Femur (tissue), 1 donor: ENCODE results near the gene SERPINB4.
"Not testable (repeated sequence)": the region's sequence is repeated elsewhere in the genome, so short reads cannot be mapped to it uniquely, and the experiment has no call there.

Experiments
- DNase-seq: peaks from one replicate; pipeline ENCODE4 v3.0.0-alpha.2; 2017

The SERPINB4 gene

DNA sequence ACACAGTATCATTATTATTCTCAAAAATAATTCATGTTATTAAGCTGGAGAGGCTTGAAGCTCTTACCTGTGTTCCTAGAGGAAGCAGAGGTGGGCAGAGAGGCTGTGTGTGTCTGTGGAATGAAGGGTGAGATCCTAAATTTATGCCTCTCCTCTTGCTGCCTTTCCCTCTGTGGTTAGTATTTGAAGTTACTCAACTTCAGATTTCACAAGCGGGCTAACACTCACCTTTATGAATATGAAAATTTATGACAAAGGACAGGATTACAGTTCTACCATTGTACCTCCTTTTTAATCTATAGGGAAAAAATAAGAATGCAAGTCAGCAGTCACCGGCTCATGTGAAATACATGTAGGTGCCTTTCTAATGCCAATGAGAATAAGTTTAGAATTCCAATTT is at the start of gene SERPINB4:
SERPINB4 (minus strand) TSS at position 115 of the 400 bp plus-strand sequence. CDS start 679 bp downstream, outside the sequence.
- DNase-seq = not testable (repeated sequence)

GRCh38 chr18:63689064-63689463 is 45.0 kb upstream of the SERPINB4 start:
- no peak for DNase-seq

DNA sequence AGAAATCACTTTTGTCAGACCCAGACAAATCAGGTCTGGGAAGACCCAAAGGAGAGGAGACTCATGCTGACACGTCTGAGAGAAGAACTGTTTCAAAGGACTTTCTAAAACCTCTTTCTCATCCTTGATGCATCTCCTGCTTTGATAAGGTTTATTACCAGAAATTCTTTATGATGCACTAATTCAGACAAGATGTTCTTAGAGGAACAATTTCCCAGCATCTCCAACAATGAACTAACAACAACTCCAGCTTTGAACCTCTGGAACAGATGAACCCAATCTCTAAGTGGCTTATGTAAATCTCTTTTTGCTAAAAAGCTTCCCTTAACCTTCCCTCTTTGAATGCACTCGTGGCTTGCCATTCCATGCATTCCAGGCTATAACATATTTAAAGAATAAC is 42.8 kb upstream of the SERPINB4 start:
- no peak for DNase-seq

DNA sequence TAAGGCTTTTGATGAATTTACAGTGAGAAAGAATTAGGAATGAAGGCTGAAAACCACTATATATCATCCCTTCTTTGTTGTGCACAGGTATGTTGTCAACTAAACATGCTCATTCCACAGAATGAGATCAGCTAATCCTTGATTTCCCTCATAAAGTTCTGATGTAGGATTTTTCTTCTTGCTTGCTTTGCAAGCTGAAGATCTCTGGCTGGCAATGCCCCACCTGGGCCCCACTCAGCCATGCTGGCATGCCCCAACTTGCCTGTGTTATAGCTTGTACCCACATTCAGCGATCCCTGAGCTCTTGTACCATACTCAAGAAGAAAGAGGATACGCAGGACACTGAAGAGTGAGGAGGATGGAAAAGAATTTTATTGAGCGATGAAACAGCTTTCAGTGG is 40.7 kb upstream of the SERPINB4 start:
- no peak for DNase-seq

- DNase-seq = no peak
These were observed 39.8 kb upstream of the SERPINB4 start for GRCh38 chr18:63683890-63684289.

GRCh38 chr18:63683152-63683551 is 39.1 kb upstream of the SERPINB4 start:
- DNase-seq = no peak

DNA sequence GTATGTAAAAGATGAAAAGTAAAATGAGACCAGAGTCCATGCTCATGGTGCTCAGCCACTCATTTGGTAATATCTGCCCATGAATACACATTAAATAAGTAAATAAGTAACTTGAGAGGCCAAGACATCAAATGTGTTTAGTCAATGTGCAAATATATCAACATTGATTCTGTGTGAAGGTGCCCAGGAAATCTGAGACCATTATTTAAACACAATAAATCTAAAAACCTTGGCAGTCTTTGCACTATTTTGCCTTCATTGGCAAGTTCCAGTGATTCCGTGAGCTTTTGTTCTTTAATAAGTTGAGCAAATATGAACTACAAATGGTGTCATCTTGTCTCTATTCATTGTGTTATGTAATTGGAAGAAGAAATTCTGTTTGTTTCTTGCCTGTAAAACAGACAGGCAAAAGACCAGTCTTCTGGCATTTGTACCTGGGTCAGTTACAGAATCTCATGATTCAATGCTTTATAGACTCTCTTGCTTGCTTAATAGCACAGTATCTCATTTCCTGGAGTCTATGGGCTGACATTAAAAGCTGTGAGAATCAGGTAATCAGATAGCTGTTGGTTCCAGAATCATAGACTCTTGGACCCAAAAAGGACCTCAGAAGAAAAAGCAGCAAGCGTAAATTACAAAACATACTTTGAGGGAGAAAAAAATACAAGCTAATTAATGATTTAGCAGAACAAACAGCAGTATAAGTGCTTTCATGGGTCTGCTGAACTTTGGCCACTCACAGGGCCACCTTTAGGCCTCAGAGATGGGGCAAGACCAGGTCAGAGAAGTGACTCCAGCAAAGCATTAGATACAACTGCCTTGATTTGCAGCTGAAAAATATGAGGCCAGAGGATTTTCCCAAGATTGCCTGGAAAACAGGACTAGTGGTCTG is 37.6 kb upstream of the SERPINB4 start:
- DNase-seq = no peak

- no peak for DNase-seq
These were observed 36.0 kb upstream of the SERPINB4 start for GRCh38 chr18:63679820-63680606.

GRCh38 chr18:63677500-63678225 is 33.6 kb upstream of the SERPINB4 start:
- DNase-seq = no peak

GRCh38 chr18:63676526-63677323 is 32.7 kb upstream of the SERPINB4 start:
- DNase-seq = no peak

GRCh38 chr18:63664571-63664970 is 20.5 kb upstream of the SERPINB4 start:
- no peak for DNase-seq

DNA sequence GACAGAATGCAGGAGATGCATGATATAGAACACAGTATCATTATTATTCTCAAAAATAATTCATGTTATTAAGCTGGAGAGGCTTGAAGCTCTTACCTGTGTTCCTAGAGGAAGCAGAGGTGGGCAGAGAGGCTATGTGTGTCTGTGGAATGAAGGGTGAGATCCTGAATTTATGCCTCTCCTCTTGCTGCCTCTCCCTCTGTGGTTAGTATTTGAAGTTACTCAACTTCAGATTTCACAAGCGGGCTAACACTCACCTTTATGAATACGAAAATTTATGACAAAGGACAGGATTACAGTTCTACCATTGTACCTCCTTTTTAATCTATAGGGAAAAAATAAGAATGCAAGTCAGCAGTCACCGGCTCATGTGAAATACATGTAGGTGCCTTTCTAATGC is 17.7 kb upstream of the SERPINB4 start, which contains the start of gene SERPINB3:
SERPINB3 (minus strand) TSS at position 144 of the 400 bp plus-strand sequence. CDS start 677 bp downstream, outside the sequence.
- not testable (repeated sequence) for DNase-seq

GRCh38 chr18:63658920-63659319 is 14.9 kb upstream of the SERPINB4 start:
- not testable (repeated sequence) for DNase-seq

- DNase-seq = not testable (repeated sequence)
These were observed 6.2 kb upstream of the SERPINB4 start for GRCh38 chr18:63650271-63650670.

DNA sequence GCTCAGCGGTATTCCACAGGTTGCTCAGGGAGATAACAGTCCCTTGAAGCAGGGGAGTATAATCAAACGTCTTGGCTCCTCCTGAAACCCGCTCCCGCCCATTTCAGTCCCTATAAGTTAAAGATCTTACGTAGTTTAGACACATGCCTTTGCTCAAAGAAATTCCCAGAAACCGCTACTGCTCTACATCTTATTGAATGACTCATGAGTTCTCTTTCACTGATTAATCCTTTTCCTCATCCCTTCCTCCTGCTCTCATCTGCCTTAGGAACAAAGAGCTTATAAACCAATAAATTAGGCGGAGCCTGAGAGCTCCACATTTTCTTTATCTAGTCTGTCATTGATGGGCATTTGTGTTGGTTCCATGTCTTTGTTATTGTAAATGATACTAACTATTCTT is 4.2 kb upstream of the SERPINB4 start:
- no peak for DNase-seq

DNA sequence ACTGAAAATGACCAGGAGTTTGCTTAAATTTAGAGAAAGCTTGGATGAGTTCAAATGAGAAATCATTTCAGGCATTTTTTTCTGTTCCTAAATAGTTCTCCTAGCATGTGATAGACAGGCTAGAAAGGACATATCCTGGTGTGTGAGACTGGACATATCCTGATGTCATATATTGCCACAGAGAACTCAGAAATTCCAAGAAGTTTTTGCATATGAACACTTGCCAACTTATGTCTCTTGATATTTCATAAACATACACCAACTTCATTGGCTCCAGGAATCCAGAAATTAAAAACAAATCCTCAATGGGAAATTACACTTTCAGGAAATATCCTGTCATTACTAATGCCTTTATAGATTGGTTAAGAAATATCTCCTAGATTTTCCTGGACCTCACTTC is 2.9 kb upstream of the SERPINB4 start:
- DNase-seq = no peak

GRCh38 chr18:63644694-63645093 is 638 bp upstream of the SERPINB4 start:
- not testable (repeated sequence) for DNase-seq

DNA sequence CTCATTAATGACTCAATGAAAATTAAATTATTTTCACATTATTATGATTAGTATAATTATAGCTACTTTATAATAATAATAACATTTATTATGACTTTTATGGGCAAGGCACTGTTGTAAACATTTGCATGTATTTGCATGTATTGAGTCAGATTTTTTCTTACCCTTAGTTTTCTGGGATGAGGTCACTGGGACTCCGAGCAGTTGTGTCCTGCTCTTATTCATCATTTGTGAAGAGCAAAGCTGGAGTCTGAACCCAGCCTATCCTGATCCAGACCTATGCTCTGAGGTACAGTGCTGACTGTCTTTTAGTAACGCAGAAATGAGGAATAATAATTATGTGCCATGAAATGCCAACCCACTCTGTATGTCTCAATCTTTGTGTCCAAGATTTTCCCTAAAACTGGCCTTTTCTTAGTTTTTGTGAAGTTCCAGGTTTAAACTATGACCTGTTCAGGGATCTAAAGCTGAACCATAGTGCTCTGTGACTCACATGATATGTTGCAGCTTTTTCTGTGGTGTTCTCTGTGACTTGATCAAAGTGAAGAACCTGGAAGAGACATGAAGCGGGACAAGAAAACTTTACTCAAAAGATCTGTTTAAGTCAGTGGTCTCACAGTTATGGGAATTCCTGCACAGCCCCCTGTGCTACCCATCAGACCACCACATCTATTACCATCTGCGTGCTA is 1.2 kb downstream of the SERPINB4 start:
- not testable (repeated sequence) for DNase-seq

DNA sequence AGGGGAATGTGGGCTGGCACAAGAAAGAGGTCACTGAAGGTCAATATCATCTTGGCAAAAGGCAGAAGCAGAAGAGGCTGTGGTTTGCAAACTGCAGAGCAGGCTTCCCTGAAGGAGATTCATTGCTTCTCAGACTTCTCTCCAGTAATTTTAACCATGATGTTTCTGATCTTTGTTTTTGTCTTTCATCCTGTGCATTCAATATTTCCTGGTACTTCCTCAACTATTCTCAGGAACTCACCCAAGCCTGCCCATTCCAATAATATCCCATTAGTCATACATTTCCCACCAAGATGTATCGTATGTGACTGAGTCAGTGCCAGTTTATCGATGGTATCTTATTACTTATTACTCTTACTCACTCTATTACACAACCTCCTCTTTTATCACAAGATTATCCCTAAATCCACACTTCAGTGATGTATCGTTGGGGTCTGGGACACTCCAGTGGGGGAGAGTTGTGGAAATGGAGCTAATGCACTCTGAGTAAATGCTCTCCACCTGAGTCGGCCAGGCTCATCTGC is 2.8 kb downstream of the SERPINB4 start:
- not testable (repeated sequence) for DNase-seq

DNA sequence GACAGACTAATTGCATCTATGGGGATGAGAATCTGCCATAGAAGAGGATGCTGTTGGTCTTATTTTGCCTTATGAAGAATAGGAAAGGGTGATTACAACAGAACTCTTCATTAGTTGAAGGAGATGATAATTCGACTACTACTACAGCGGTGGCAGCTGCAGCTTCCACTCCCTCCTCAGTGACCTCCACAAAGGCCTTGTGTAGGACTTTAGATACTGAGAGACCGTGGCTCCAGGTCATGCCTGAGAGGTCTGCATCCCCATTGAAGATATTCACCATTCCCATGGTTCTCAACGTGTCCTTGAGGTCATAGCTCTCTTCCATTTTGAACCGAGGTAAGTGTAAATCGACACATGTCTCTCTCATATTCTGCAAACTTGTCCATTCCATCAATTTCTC is 6.4 kb downstream of the SERPINB4 start:
- DNase-seq = no peak

DNA sequence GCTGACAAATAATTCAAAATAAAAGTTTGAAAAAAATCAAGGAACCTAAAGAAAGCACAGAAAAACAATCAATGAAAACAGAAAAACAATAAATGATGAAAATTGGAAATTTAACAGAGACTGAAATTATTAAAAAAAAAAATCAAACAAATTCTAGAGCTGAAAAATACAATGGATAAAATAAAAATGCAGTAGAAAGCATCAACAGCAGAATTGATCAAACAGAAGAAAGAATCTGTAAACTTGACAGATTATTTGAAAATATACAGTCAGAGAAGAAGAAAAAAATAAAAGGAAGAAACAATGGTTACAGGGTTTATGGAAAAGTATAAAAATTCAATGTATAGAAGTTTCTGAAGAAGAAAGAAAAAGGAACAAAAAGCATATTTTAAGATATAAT is 16.2 kb downstream of the SERPINB4 start:
- no peak for DNase-seq
